HG02623 (cell line): ENCODE results near the gene RPS6KA5.
"Not testable (repeated sequence)": the region's sequence is repeated elsewhere in the genome, so short reads cannot be mapped to it uniquely, and the experiment has no call there.

Experiments used
- ATAC-seq: cut with Tn5 transposase; IDR thresholded peaks from one replicate; pipeline ENCODE4 v1.9.1; 2021; ENCODE audit warnings: moderate library complexity; ENCODE audit not compliant: unreplicated experiment

RPS6KA5 gene

GRCh38 chr14:90883197-90883596, 177.2 kb downstream of the RPS6KA5 start:
- ATAC-seq: no peak

- ATAC-seq: no peak
Measured at GRCh38 chr14:90880282-90880681, 180.2 kb downstream of the RPS6KA5 start.

DNA sequence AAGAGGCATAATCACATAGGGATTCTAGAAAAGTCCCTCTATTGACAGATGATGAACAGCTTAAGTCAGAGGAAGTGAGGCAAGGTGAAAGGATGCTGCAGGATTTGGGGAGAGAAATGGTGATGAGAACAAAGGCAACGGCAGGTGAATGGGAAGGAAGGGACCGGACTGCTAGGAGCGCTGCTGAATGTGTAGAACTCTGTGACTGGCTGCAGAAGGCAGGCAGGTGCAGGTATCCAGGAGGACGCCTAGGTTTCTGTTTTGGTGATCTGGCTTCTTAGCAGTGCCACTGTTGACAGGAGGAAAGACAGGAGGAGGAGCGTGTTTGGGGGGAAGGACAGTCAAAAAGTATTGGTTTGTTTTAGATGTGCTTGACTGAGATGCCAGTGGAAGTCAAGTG, 185.8 kb downstream of the RPS6KA5 start:
- no peak for ATAC-seq

DNA sequence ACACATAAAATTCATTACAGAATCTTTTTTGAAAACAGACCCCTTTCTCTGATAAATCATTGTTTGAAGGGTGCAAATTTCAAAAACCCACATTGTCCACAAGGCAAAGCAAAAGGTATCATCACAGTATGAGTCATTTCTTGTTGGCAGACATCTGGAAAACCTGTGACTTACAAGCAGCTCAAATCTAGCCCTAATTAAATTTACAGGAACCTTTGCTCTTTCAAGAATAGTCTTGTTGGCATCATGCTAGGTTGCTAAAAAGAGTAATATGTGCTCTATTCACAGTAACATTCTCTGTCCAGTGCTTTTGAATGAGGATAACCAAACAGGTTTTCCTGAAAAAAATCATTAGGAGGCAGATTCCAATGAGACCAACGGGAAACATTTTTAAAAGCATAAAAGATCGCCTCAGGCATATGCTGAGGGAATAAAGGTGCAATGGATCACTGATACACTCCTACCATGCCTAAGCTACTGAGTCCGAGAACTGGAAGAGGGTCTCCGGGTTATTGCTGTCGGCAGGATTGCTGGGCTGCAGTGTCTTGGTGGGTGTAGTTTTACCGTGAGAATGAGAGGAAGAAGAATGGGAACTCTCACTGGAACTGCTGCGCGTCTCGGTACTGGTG, 188.7 kb downstream of the RPS6KA5 start:
- ATAC-seq: no peak

DNA sequence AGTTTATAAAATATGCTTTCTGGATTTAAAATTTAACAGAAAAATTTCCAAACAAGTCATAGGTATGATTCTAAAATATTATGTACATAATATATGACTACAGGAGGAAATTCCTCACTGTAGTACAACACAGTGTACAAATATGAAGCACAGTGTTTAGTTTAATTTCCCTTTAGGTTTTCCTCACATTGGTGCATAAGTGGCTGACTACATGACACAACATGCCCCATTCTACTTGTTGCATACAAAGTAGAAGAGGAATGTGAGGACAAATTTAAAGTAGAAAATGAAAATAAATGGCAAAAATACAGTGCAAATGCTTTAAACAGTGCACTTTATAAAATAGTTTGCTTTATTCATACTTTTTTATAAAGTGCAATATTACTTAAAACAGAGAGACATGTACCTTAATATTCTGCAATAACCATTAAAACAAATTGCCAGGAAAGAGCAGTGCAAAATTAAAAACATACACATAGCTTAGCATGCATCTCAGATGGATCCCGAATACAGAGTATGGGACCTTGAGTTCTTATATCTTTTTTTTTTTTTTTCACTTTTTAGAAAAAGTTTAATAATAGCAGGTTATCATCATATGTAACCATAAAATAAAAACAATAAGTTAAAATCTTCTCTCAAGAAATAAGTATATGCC, 189.4 kb downstream of the RPS6KA5 start:
- ATAC-seq: no peak

- ATAC-seq: no peak
Measured at GRCh38 chr14:90867501-90867900, 192.9 kb downstream of the RPS6KA5 start.

DNA sequence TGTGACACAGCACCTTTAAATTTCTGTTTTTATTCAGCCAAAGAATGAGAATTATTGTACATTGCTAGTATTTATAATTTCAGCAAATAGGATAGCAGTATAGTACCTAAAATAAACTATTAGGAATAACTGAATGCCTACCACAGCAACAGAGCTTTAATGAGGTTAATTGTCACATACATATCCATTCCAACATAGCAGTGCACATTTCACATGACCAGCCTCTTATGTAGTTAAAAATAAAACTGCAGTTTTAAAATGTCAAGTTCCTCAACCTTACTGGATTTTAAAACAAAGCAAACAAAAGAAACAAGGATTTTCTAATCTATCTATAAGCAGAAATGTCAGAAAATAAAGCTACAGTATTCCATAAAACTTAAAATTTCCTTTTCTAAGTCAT, 193.6 kb downstream of the RPS6KA5 start:
- no peak for ATAC-seq

GRCh38 chr14:90864741-90865140, 195.7 kb downstream of the RPS6KA5 start:
- ATAC-seq: no peak

- no peak for ATAC-seq
Measured at GRCh38 chr14:90858511-90858910, 201.9 kb downstream of the RPS6KA5 start.

GRCh38 chr14:90857866-90858265, 202.6 kb downstream of the RPS6KA5 start:
- no peak for ATAC-seq

- ATAC-seq: not testable (repeated sequence)
Measured at GRCh38 chr14:90856115-90856514, 204.3 kb downstream of the RPS6KA5 start.

- no peak for ATAC-seq
Measured at GRCh38 chr14:90853116-90853515, 207.3 kb downstream of the RPS6KA5 start.

- ATAC-seq: no peak
Measured at GRCh38 chr14:90851327-90852036, 209.0 kb downstream of the RPS6KA5 start.

- ATAC-seq: no peak
Measured at GRCh38 chr14:90850487-90850886, 210.0 kb downstream of the RPS6KA5 start.

DNA sequence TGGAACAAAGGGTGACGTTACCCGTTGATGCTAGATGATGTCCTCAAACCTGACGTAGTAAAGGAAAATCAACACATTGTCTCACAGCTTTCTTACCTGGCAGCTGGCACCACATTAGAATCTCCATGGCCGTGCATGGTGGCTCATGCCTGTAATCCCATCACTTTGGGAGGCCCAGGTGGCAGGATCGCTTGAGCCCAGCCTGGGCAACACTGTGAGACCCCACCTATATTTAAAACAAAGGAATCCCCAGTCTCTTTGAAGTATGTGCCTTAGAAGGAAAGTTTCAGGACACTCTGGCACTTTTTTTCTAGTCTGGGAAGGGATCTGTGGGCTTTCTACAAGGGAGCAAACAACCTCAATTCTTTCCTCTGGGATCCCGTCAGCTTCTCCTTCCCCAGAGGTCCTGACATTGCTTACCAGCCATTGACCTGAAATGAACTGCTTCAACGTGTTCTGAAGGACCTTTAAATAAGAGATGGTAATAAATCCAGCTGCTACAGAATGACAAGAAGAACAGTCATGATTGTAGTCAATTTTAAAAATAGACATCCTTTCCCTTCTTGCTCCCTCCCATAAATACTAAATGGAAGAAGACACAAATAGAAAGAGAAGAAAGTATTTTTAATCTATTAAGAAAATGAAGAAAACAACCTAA, 210.5 kb downstream of the RPS6KA5 start:
- no peak for ATAC-seq

- ATAC-seq: no peak
Measured at GRCh38 chr14:90848944-90849731, 211.3 kb downstream of the RPS6KA5 start.

DNA sequence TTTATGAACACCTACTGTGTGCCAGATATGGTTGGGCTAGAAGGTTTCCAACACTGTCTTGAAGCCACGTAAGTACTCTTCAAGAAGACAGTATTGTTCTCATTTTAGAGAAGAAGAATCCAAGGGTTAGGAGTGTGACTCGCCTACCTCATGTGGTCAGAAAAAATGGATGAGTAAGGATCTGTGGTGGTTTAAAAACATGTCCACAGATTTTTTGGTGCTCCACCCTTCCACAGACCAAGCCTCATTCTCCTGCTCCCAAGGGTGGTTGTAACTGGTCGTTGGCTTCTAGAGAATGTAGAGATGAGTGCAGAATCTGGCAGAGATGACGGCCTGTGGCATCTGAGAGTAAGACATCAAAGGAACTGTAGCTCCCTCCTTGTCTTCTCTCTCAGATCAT, 213.9 kb downstream of the RPS6KA5 start:
- no peak for ATAC-seq

DNA sequence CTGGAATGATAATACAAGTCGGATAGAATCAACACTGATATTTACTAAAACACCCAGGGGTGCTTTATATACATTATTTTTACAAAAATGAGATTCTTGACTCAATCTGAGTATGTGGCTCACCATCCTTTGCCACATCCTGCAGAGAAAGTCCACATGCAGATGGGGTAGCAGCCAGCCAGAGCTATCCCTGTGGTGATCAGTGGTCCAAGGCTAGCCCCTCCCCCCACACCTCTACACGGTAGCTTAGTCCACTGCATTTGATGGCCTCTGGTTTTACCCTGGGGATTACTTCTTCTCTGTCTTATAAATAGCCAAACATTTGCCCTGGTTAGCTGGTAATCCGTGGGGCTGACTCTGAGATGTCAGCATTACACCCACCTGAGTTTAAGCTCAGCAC, 216.1 kb downstream of the RPS6KA5 start:
- no peak for ATAC-seq

DNA sequence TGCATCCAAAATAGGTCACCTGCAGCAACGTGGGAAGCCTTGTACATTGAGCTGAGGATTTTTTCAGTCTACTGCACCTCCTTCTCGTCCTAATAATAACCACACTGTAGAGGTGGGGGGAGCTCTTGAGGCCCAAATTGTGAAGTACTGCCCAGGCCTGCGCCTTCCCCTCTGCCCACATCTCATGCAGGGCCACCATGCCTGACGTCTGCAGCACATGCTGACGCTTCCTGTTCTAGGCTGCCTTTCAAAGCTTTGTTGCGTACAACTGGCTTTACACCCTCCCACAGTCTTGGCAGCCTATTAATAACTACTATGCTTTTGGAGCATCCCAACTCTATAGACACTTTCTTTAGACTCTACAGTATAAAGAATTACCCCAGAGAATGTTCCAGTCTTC, 217.7 kb downstream of the RPS6KA5 start:
- ATAC-seq: no peak

GRCh38 chr14:90840667-90841066, 219.8 kb downstream of the RPS6KA5 start:
- not testable (repeated sequence) for ATAC-seq

DNA sequence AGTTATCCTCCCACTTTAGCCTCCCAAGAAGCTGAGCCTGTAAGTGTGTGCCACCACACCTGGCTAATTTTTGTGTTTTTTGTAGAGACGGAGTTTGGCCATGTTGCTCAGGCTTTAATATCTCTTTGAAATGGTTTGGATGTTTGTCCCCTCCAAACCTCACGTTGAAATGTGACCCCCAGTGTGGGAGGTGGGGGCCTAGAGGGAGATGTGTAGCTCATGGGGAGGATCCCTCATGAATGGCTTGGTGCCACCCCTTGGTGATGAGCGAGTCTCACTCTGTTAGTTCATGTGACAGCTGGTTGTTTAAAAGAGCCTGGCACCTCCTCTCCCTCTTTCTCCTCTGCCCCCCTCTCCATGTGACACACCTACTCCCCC, 220.6 kb downstream of the RPS6KA5 start:
- ATAC-seq: no peak
